HG02763 (cell line): ENCODE results near the gene CPED1.
"Not testable (repeated sequence)": the region's sequence is repeated elsewhere in the genome, so short reads cannot be mapped to it uniquely, and the experiment has no call there.

ENCODE experiments used
- ATAC-seq: cut with Tn5 transposase; IDR thresholded peaks from one replicate; pipeline ENCODE4 v1.9.1; 2021; ENCODE audit warnings: mild to moderate bottlenecking, moderate library complexity; ENCODE audit not compliant: unreplicated experiment

The CPED1 gene

DNA sequence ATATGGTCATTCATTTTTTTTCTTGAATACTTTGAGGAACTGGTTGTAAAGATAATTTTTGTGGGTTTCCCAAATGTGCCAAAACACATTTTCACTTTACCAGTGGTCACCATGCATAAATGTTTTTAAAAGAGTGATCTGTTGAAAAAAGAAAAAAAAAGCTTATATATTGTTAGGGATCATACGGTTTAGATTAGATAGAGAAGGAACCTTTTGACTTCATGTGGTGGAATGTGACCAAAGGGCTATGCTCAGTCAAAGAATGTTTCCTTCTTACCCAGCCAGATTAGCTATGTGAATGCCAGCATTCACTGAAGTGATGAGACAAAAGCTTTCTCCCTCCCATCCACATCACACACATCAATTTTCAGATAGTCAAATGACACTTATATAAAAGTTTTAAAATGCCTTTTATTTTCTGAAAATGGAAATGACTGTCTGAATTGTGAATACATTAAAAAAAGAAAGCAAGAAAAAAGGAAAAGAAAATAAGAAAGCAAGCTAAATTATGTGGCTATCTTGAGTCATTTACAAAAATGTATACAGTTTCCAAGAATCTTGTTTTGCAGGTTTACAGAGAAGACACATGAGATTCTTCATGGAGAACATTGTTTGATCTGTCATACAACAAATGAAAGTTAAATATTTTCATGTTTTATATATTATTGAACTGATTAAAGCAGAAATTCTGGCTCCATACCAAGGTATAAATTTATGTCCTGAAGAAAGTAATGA is 8.6 kb upstream of the CPED1 start:
- no peak for ATAC-seq

DNA sequence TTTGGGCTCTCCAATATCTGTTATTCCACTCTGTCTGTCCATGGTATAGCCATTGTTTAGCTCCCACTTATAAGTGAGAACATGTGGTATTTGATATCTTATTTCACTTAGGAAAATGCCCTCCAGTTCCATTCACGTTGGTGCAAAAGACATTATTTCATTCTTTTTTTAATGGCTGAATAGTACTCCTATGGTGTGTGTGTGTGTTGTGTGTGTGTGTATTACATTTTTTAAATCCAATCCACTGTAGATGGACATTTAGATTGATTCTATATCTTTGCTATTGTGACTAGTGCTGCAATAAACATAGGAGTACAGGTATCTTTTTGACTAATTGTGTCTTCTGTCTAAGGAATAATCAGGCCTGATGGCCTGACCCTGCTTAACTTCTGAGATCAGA is 7.4 kb upstream of the CPED1 start:
- no peak for ATAC-seq

DNA sequence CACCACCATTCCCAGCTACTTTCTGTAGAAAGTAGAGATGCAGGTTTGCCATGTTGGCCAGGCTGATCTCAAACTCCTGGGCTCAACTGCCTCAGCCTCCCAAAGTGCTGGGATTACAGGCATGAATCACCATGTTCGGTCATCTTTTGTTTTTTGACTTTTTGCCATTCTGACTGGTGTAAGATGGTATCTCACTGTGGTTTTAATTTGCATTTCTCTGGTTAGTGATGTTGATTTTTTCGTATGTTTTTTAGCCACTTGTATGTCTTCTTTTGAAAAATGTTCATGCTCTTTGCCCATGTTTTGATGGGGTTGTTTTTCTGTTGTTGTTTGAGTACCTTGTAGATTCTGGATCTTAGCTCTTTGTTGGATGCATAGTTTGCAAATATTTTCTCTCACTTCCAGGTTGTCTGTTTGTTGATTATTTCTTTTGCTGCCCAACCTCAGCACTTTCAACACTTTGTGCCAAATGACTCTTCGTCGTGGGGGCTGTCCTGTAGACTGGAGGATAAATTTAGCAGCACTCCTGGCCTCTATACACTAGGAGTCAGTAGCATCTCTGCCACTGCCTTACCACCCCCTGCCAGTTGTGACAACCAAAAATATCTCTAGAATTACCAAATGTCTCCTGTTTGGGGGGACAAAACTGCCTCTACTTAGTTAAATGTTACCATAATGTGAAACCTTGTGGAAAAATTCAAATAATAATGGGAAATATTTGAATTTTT is 6.5 kb upstream of the CPED1 start:
- peak; percentile 65 for ATAC-seq

DNA sequence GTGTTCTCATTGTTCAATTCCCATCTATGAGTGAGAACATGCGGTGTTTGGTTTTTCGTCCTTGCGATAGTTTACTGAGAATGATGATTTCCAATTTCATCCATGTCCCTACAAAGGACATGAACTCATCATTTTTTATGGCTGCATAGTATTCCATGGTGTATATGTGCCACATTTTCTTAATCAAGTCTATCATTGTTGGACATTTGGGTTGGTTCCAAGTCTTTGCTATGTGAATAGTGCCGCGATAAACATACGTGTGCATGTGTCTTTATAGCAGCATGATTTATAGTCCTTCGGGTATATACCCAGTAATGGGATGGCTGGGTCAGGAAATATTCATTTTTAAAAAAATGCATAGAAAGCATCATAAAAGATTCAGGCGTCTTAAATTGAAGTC is 4.9 kb upstream of the CPED1 start:
- not testable (repeated sequence) for ATAC-seq

DNA sequence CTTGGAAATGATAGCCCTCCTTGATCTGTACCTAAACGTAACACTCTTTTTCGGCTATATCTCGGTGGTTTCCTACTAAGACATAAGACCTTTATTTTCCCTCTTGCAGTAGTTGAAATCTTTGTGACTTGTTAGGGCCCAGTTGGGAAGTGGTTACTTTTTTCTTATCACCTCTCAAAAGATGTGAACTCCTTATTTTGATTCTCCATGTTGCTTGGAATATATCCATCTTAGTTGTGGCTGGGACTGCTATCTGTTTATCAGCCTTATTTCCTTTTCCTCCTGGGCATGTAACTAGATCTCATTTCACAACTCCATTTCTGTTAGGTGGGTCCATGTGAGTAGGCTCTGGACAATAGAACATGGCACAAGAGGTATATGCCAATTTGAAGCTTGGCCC is 4.1 kb upstream of the CPED1 start:
- no peak for ATAC-seq

DNA sequence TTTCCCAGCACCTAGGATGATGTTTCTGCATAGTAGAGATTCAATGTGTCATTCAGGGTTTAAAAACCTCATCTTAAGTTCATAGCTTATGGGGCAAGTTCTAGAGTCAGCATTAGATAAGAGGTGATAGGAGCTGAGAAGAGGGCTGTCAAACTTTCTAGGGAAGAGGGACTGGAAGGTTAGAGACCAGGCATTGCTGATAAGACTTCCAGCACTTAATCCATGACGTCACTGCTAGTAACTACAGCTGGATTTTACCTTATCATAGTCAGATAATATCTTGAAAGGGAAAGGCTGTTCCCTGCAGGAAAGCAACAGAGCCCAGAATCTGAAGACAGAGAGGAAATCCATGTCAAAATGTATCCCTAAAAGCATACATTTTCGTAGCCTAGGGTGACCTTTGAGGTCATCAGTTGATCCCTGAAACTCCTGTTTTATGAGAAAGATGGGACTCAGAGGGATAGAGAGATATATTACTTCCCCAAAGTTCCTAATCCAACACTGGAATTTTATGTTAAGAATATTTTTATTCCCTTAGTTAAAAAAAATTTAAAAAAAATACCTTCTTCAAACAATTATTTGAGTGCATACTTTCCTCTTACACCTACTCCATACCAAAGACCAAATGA is 3.3 kb upstream of the CPED1 start:
- no peak for ATAC-seq

DNA sequence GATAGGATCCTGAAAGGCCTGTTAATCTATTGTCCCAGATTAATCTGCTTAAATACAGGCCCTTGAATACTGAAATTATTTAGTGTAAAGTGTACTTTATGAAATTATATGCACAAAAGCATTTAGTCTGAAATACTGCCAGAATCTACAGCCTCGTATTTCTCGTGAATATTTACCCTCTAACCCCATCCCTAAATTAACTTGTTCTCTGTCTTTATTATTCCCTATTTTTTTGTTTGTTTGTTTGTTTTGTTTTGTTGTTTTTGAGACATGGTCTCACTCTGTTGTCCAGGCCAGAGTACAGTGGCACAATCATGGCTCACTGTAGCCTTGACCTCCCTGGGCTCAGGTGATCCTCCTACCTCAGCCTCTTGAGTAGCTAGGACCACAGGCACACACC is 2.7 kb upstream of the CPED1 start:
- no peak for ATAC-seq

DNA sequence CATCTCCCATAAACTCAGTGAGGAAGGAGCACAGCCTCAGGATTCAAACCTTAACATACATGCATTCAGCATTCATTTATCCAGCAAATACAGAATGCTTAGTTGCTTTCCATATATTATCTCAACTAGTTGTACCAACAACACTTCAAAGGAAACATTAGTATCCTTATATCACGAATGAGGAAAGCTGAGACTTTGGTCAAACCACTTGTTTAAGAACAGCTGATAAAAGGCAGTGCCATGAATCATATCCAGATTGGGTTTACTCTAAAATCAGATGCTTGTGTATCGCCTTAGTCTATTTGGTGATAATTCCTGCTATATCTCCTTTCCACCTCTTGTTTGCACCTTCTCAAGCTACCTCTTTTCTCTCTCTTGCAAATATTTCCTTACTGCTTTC is 1.9 kb upstream of the CPED1 start:
- no peak for ATAC-seq

DNA sequence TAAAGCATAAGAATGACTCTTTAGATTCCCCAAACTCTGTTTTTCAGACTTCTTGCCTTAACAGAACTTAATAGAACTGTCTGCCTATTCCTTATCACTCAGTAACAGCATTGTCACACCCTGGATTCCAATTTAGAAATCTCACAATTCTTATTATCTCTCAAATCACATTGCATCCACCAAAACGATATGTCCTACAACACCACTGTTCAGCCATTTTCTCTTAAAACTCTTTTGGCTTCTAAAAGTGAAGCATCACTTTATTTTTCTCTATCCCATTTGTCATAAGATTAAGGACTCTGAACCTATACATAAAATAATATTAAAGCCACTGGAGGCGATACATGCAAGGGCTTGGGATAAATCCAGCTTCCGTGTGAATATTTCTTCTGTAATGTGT is 1.2 kb upstream of the CPED1 start:
- ATAC-seq, result no peak

DNA sequence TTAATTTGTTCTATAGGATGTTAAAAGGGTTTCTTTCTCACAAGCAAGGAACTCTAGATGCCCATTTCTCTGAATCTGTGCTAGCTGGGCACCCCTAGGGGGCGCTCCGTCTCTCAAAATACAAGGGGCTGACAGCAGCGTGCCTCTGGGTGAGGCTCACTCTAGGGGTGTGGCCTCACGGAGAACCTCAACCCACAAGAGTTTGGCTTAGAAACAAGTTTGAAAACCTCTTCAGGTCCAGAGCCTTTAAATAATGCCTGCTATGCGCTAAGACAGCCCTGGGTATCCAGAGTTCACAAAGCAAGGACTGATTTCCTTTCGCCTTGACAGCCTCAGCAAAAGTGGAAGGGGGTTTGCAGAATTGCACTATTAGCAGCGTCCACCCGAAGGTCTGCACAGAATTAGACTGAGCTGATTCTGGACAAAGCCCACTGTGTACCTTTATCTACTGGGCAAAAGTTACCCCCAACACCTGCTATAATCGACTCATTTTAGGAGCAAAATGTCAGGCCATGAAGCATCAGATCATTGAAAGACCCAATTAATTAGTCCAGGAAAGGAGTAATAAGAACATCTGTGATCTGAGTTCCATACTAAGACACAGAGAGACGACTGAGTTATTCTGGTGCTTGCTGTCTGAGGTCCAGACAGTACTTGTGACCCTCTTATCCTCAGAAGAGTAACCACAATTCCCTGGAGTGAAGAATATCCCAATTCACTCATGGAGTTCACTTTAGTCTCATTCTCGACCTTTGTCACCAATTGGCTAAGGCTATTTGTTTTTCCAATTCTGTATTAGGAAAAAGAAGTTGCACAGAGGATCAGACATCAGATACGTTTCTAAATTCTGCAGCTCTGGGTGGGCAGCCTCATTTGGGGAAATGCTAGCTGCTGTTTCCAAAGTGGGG is 574 bp upstream of the CPED1 start:
- ATAC-seq, result peak; percentile 95

DNA sequence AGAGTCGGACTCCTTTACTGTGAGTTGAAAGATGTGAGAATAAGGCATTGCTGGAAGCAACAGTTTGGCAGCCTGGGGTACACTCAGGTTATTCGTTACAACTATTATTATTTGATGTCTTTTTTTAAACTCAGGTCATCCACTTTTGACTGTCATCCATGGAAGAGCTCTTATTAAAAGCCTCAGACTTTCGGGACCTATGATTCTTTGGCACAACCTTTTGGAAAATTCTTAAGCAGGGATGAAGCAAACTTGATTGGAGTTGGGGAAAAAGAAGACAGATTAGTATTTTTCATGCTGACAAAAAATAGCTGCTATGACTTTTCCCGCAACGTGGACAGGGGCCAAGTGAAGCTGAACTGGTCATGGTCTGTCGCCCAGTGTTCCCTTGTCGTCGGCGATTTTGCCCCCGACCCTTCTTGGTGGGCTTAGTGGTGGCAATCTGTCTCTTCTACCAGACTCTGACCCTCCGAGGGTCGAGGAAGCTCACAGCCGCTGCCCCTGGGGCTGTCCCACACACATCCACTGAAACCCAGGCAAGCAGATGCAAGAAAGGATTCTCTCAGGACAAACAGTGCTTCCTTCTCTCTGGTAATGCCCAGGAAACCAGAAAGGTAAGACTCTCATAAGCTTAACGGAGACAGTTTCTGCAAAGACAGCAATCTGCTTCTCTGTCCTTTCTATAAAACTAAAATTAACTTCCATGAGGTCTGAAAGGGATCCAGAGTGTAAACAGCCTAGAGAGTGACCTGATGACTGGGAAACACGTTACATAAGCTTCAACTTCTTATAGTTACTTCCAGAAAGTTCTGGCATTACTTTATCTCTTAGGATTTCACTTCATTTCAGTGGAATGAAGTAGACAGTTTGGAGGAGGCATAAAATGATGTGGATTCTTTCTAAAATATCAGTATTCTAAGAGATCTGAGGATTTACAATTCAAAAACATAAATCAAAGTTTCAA is 1.0 kb downstream of the CPED1 start:
- ATAC-seq, result no peak

DNA sequence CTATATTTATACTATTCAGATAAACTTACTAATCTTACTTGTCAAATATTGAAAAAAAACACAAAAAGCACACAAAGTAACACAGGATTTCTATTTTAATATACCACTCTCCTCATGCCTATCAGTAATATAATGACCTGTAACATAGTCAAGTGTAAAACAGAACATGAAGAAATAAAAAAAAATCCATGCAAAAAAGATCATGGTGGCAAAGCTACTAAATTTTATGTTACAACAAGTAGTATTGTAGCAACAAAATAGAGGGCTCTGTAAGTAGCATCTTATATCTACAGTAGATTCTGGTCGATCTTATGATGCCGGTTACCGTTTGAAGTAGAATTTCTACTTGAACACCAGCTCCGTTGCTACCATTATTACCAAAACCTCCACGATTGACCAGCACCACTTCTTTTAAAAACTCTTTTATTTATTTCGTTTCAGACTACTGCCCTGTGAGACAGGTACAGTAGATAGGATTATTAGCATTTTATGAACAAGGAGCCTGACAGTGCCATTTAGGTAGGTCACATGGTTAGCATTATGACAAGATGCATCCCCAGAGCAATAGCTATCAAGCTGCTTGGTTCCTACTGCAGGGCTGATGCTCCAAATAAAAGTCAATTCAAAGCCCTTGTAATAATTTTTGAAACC is 2.1 kb downstream of the CPED1 start:
- ATAC-seq, result no peak

DNA sequence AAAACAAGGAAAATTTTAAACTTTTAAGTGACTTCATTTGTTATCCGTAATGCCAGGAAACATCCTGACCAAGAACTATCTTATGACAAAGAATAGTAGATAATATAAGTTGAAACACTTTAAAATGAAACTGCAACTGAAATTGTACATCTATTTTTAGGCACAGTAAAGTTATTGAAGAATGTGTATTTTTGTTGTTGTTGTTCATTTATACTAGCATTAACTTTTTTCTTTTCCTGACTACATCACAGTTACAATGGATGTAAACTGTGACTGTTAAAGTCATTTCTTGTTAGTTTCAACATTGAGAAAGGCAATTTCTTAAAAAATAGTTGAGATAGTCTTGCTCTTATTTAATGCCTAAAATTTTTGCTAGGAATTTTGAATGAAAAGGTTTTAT is 2.6 kb downstream of the CPED1 start:
- ATAC-seq, result no peak

DNA sequence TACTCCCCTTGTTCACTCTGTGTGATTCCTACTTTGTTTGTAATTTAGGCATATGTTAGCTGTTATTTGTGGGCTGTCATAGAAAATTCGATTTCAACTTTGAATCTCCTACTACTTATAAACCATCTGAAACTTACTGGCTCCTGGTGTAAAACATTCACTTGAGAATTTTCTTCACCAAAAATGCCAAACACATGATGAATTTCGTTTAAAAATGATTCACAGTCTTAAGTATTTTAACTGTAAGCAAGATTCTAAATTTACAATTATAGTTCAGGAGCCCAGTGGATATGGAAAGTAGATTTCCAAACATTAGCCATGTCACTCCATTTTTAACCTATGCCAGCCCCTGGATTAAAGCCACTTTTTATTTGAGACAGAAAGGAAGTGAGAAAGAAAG is 3.1 kb downstream of the CPED1 start:
- ATAC-seq, result no peak

DNA sequence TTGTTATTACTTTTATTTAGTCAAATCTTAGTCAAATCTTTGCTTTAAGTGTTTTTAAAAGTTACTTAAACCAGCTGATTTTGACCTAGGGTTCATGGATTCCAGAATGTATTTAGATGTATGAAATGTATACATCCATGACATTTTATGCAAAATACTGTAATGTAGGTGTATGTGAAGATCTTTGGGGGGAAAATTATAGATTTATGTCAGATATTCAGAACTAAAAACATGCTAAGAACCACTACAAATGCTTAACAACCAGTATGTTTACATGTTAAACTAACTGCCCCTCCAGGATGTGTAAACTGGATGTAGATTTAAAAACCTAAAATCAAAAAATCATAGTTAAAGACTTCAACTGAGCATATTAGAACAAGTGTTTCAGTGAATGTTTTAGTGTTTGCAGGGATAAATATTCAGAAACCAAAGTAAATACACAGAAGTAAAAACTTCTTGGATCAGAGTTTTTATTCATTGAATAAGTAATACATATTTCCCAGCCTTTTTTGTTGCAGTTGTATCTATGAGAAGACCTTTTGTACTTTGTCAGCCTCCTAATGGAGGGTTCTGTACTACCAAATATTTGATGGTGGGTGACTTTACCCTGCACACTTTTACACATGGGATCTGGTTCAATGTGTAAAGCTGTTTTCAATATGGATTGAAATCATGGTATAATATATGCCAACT is 3.9 kb downstream of the CPED1 start:
- no peak for ATAC-seq

DNA sequence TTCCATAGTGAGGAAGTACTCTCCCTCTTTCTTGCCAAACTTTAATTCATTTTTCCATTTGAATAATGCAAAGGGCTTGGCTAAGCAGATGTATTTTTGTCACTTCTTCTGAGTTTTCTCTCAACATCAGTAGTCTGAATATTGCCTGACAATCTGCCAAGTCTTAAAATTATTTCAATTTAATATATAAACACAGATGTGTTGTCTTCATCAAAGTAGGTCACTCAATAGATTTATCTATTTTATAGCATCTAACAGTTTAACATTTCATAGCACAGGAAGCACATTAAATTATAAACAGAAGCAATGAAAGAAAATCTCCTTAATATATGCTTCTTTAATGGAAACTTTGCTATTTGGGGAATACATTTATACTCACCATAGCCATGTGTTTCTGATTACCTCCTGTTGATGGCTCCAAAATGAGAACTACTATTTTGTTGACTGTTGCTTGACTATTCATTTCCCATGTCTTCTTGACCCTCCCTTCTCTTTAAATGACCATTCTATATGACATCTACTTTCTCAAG is 4.5 kb downstream of the CPED1 start:
- no peak for ATAC-seq

DNA sequence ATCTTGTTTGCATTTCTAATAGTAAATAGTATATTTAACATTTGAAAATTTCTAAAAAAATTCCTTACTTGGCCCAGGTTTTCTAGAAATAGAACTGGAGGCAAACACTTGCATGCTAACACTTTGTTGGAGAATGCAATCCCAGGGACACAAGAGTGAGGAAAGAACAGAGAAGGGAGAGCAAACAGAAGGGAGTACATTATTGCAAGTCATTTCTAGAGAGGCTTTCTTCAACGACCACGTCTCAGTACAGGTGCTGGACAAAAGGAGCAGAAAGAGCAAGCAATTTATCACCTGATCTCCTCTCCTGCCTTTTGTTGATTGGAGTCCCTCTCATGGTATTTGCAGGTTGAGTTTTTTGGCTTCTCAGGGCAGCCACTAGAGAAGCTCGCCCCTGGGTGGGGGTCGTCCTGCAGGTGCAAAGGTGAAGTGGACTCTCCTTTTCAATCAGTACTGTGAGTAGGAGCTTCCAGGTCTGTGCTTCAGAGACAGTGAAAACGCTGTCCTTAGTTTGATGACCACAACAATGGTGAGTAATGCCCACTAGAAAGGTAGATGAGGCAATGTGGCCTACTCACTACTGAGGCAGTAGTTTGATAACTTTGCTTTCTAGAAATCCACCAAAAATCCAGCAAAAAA is 5.2 kb downstream of the CPED1 start:
- no peak for ATAC-seq
